B cell (primary cell): ENCODE measurements around the gene JAML. TPM values are rescaled to one million over a fixed set of nuclear protein-coding genes. Genes with fewer than 3 reads are reported as not detected.

Experiments
- ATAC-seq: fragments of 200-7000 bp; cut with Tn5 transposase; one replicate; pipeline ENCODE4 v1.10.0; 2021; ENCODE audit warnings: low read depth, mild to moderate bottlenecking, moderate number of reproducible peaks, moderate library complexity
- CTCF ChIA-PET: fragments of 350-600 bp; sonication (Branson Sonifier 250); formaldehyde crosslinking; loops from one replicate; lab custom pipeline; 2021; ENCODE audit warnings: antibody characterized with exemption, inconsistent platforms; lab: Charles Lee
- POLR2A ChIA-PET: fragments of 350-600 bp; sonication (Branson Sonifier 250); formaldehyde crosslinking; loops from one replicate; lab custom pipeline; 2021; ENCODE audit warnings: antibody characterized with exemption; lab: Charles Lee
- DNase-seq: peaks from one replicate; pipeline ENCODE4 v3.0.0; 2013
- H2AFZ ChIP-seq: 2 replicates; pipeline ENCODE4 v1.6.1; 2012; ENCODE audit warnings: mild to moderate bottlenecking, low read depth, low read length; ENCODE audit not compliant: insufficient read depth, poor library complexity, severe bottlenecking
- H3K27ac ChIP-seq, 2 donors: 1 replicate in 1 of 2; 2 replicates in 1 of 2; pipeline ENCODE4 v1.5.1; 2012 to 2013; ENCODE audit warnings: low read length in 2 of 2, mild to moderate bottlenecking in 2 of 2, moderate library complexity in 1 of 2
- H3K27me3 ChIP-seq, 4 experiments: fragments of 200-600 bp in 1 of 4; sonication (generic) in 1 of 4; replicated peaks in 1 of 4; 1 replicate in 2 of 4; 2 replicates in 2 of 4; pipeline versions ENCODE4 v1.6.1 to v1.7.0; 2013 to 2016; ENCODE audit warnings: low read length in 3 of 4, mild to moderate bottlenecking in 2 of 4, mixed read lengths in 1 of 4, moderate library complexity in 1 of 4; ENCODE audit not compliant: insufficient read depth in 4 of 4, control insufficient read depth in 3 of 4; ENCODE audit errors: control extremely low read depth in 1 of 4
- H3K36me3 ChIP-seq, 2 experiments: replicated peaks in 1 of 2; 1 replicate in 1 of 2; 2 replicates in 1 of 2; pipeline versions ENCODE4 v1.6.1 to v1.7.1; 2013; ENCODE audit warnings: low read length in 1 of 2; ENCODE audit not compliant: insufficient read depth in 2 of 2, control insufficient read depth in 1 of 2; ENCODE audit errors: control extremely low read depth in 1 of 2, extremely low read depth in 1 of 2
- H3K4me1 ChIP-seq, 2 donors: fragments of 200-600 bp in 1 of 2; sonication (generic) in 1 of 2; 1 replicate in 1 of 2; 2 replicates in 1 of 2; pipeline versions ENCODE4 v1.5.1 to v1.6.1; 2013 to 2017; ENCODE audit warnings: low read length in 2 of 2; ENCODE audit not compliant: control insufficient read depth in 2 of 2, insufficient read depth in 2 of 2
- H3K4me2 ChIP-seq: replicated peaks from 2 replicates; pipeline ENCODE3; 2012; ENCODE audit warnings: mild to moderate bottlenecking, low read depth, low read length; ENCODE audit not compliant: poor library complexity, severe bottlenecking
- H3K4me3 ChIP-seq, 5 experiments: fragments of 200-600 bp in 1 of 5; sonication (generic) in 1 of 5; 1 replicate in 3 of 5; 2 replicates in 2 of 5; pipeline versions ENCODE4 v1.5.1 to v1.7.0; 2011 to 2016; ENCODE audit warnings: low read length in 4 of 5, mild to moderate bottlenecking in 4 of 5, low read depth in 2 of 5, control low read depth in 1 of 5, moderate library complexity in 1 of 5; ENCODE audit not compliant: insufficient read depth in 1 of 5; ENCODE audit errors: control extremely low read depth in 1 of 5, extremely low read depth in 1 of 5
- H3K79me2 ChIP-seq: fragments of 200-600 bp; sonication (generic); one replicate; pipeline ENCODE4 v1.6.0; 2016; ENCODE audit warnings: low read length; ENCODE audit not compliant: control insufficient read depth, insufficient read depth
- H3K9ac ChIP-seq: fragments of 200-600 bp; sonication (generic); 2 replicates; pipeline ENCODE4 v1.6.1; 2017; ENCODE audit warnings: mild to moderate bottlenecking, low read length, moderate library complexity
- H3K9me3 ChIP-seq, 3 donors: one replicate each; pipeline versions ENCODE4 v1.6.1 to v1.7.1; 2013; ENCODE audit warnings: low read length in 2 of 3; ENCODE audit not compliant: control insufficient read depth in 2 of 3, insufficient read depth in 1 of 3; ENCODE audit errors: control extremely low read depth in 1 of 3
- H4K20me1 ChIP-seq: 2 replicates; pipeline ENCODE4 v1.6.0; 2012; ENCODE audit warnings: mild to moderate bottlenecking, low read length; ENCODE audit not compliant: insufficient read depth, control insufficient read depth, poor library complexity, severe bottlenecking
- H3K27ac Mint-ChIP-seq: one replicate; pipeline ENCODE4 v1.8.0; 2021; ENCODE audit warnings: mixed read lengths
- H3K27me3 Mint-ChIP-seq: one replicate; pipeline ENCODE4 v1.8.0; 2021; ENCODE audit warnings: mixed read lengths
- H3K4me1 Mint-ChIP-seq: one replicate; pipeline ENCODE4 v1.8.0; 2021; ENCODE audit warnings: mixed read lengths
- H3K4me3 Mint-ChIP-seq: one replicate; pipeline ENCODE4 v1.8.0; 2021; ENCODE audit warnings: mixed read lengths
- H3K9me3 Mint-ChIP-seq: one replicate; pipeline ENCODE4 v1.8.0; 2022; ENCODE audit warnings: mixed read lengths; ENCODE audit not compliant: insufficient read depth
- EZH2 ChIP-seq: IDR thresholded peaks from 2 replicates; pipeline ENCODE4 v1.6.1; 2012; ENCODE audit warnings: borderline replicate concordance, low read depth, mild to moderate bottlenecking, moderate library complexity, low read length; ENCODE audit not compliant: insufficient read depth, poor library complexity, severe bottlenecking
- WGBS: methylation state at CpG from one replicate; pipeline ENCODE4 v1.1.5; 2013; ENCODE audit warnings: missing lambda C conversion rate; ENCODE audit not compliant: insufficient coverage; 5-methylcytosine and 5-hydroxymethylcytosine counted together
- intact Hi-C: fragments of 100-400 bp; cut with micrococcal nuclease; formaldehyde crosslinking; loops from one replicate; pipeline ENCODE4 v1.10.0; 2022
- polyA plus RNA-seq: library from polyadenylated mRNA; depleted of rRNA; stranded (reverse); fragments of >200 nt; gene quantifications from 2 replicates; pipeline ENCODE4 v1.2.3, GENCODE V29; 2012
- total RNA-seq, 2 donors: library from RNA; stranded (reverse); fragments of 120-200 nt in 1 of 2; gene quantifications; 1 replicate in 1 of 2; 2 replicates in 1 of 2; pipeline versions ENCODE4 v1.2.3 to v1.2.4, GENCODE V29; 2013 to 2022
- TF ChIP-seq, protein P1 (sequence below): fragments of 200-600 bp; IDR thresholded peaks from one replicate; pipeline ENCODE4 v1.8.0; 2022; ENCODE audit warnings: antibody characterized with exemption, mild to moderate bottlenecking

The JAML gene
- total and polyA plus RNA-seq, 2 donors (not counting 1 experiment from before 2014, with no cell fraction given): 1.0 to 9.6 TPM

GRCh38 chr11:118169300-118170140 is 55.3 kb downstream of the JAML start:
- Histone ChIP-seq H3K4me2 (no peak overlapping the region), H4K20me1 (no peaks in the 10 kb centered on the region), H3K4me3 (no peak overlapping the region), H3K4me1 (peaks cover 0 to 5% of the 10 kb centered on the region in 2 donors), H3K27ac (no peak overlapping the region), H3K36me3 (no peaks in the 10 kb centered on the region), H3K9me3 (no peaks in the 10 kb centered on the region), H3K27me3 (peaks cover 0 to 10% (median 1%) of the 10 kb centered on the region in 4 experiments), H3K9ac (no peak overlapping the region), H3K79me2 (no peaks in the 10 kb centered on the region), H2AFZ (no peak overlapping the region)
- TF ChIP-seq, protein P1, sequence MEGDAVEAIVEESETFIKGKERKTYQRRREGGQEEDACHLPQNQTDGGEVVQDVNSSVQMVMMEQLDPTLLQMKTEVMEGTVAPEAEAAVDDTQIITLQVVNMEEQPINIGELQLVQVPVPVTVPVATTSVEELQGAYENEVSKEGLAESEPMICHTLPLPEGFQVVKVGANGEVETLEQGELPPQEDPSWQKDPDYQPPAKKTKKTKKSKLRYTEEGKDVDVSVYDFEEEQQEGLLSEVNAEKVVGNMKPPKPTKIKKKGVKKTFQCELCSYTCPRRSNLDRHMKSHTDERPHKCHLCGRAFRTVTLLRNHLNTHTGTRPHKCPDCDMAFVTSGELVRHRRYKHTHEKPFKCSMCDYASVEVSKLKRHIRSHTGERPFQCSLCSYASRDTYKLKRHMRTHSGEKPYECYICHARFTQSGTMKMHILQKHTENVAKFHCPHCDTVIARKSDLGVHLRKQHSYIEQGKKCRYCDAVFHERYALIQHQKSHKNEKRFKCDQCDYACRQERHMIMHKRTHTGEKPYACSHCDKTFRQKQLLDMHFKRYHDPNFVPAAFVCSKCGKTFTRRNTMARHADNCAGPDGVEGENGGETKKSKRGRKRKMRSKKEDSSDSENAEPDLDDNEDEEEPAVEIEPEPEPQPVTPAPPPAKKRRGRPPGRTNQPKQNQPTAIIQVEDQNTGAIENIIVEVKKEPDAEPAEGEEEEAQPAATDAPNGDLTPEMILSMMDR: no peak
- no peak for TF ChIP-seq EZH2
- intact Hi-C loops: no loop called here
- 79% methylated on average over 6 of the region's 7 CpGs for WGBS
- H3K4me1 Mint-ChIP-seq: peaks cover 3% of the 10 kb centered on the region
- no peak for DNase-seq
- POLR2A ChIA-PET: no interaction called here
- no peak overlapping the region for H3K4me3 Mint-ChIP-seq
- H3K27me3 Mint-ChIP-seq: peaks cover 37% of the 10 kb centered on the region
- no peaks in the 10 kb centered on the region for H3K9me3 Mint-ChIP-seq
- no peak for ATAC-seq
- H3K27ac Mint-ChIP-seq: no peak overlapping the region
- CTCF ChIA-PET: interaction anchor here (0.5 to 8.8 kb wide), 11 partner anchors 11 to 826 kb away, joined by 3 to 96 read pairs (median 4); no protein-coding TSS in a partner anchor

- Histone ChIP-seq H2AFZ (no peak overlapping the region), H3K4me1 (peaks cover 0 to 5% of the 10 kb centered on the region in 2 donors), H3K9me3 (no peaks in the 10 kb centered on the region), H3K27ac (no peak overlapping the region), H3K4me2 (no peak overlapping the region), H3K36me3 (no peaks in the 10 kb centered on the region), H3K27me3 (peaks cover 0 to 13% (median 1%) of the 10 kb centered on the region in 4 experiments), H3K79me2 (no peaks in the 10 kb centered on the region), H3K4me3 (no peak overlapping the region), H4K20me1 (no peaks in the 10 kb centered on the region), H3K9ac (no peak overlapping the region)
- ChIA-PET CTCF (interaction anchor here (1.0 to 8.8 kb wide), 4 partner anchors 16 to 827 kb away, joined by 3 to 96 read pairs (median 33); no protein-coding TSS in a partner anchor), POLR2A (no interaction called here)
- Mint-ChIP-seq H3K27me3 (peaks cover 39% of the 10 kb centered on the region), H3K27ac (no peak overlapping the region), H3K4me3 (no peak overlapping the region), H3K9me3 (no peaks in the 10 kb centered on the region), H3K4me1 (peaks cover 3% of the 10 kb centered on the region)
- no peak for TF ChIP-seq EZH2
- TF ChIP-seq, protein P1: no peak
- intact Hi-C loops: no loop called here
- ATAC-seq (no peak), DNase-seq (no peak)
- 89% methylated on average over 3 of the region's 3 CpGs for WGBS
Measured at GRCh38 chr11:118168751-118169150, 56.1 kb downstream of the JAML start.
